Measurements from ENCODE around the gene PUM1. TPM values are rescaled to one million over a fixed set of nuclear protein-coding genes. Genes with fewer than 3 reads are reported as not detected.
A peak's percentile ranks its signal among the peaks of the same experiment; 100 is the strongest.
"Not testable (repeated sequence)": the region's sequence is repeated elsewhere in the genome, so short reads cannot be mapped to it uniquely, and the experiment has no call there.

PUM1 gene
- total RNA-seq = 71.1 TPM
- long read RNA-seq, full-length matches to known transcripts = 7 of 25 reads
- long read RNA-seq, partial matches to known transcripts = 6 of 25 reads
- long read RNA-seq, other reads (novel, unspliced or antisense) = 12 of 25 reads

- DNase-seq (ENCODE audit: missing footprints) (peak; percentile 99), ATAC-seq (peak; percentile 100)
- intact Hi-C loops (cut with DNase I) = loop anchor here (5.0 kb wide), 1 partner anchor 103 kb away; no protein-coding TSS in a partner anchor
Measured at GRCh38 chr1:31065310-31066217, at the start of gene PUM1. Gene PUM1 (minus strand): TSS chr1:31065717. CDS start chr1:31059566, 6,151 bp downstream.

- intact Hi-C loops (cut with DNase I) = no loop called here
- no peak for ATAC-seq
- no peak for DNase-seq (ENCODE audit: missing footprints)
Measured at GRCh38 chr1:31112266-31112935, 46.9 kb upstream of the PUM1 start.

GRCh38 chr1:31111290-31111951, 45.9 kb upstream of the PUM1 start:
- DNase-seq (ENCODE audit: missing footprints) = no peak
- intact Hi-C loops (cut with DNase I) = no loop called here
- ATAC-seq = peak; percentile 48

- no peak for DNase-seq (ENCODE audit: missing footprints)
- no peak for ATAC-seq
- intact Hi-C loops (cut with DNase I) = no loop called here
Measured at GRCh38 chr1:31110846-31111245, 45.3 kb upstream of the PUM1 start.

- ATAC-seq (no peak), DNase-seq (ENCODE audit: missing footprints) (no peak)
- intact Hi-C loops (cut with DNase I) = no loop called here
Measured at GRCh38 chr1:31108861-31109260, 43.3 kb upstream of the PUM1 start.

GRCh38 chr1:31105646-31106045, 40.1 kb upstream of the PUM1 start:
- ATAC-seq (no peak), DNase-seq (ENCODE audit: missing footprints) (no peak)
- intact Hi-C loops (cut with DNase I) = no loop called here

- intact Hi-C loops (cut with DNase I) = no loop called here
- no peak for DNase-seq (ENCODE audit: missing footprints)
- peak; percentile 78 for ATAC-seq
Measured at GRCh38 chr1:31102501-31102950, 37.0 kb upstream of the PUM1 start.

- DNase-seq (ENCODE audit: missing footprints) (no peak), ATAC-seq (no peak)
- intact Hi-C loops (cut with DNase I) = no loop called here
Measured at GRCh38 chr1:31101147-31101502, 35.6 kb upstream of the PUM1 start.

- ATAC-seq (no peak), DNase-seq (ENCODE audit: missing footprints) (no peak)
- intact Hi-C loops (cut with DNase I) = no loop called here
Measured at GRCh38 chr1:31099293-31100032, 33.9 kb upstream of the PUM1 start.

GRCh38 chr1:31095985-31096384, 30.5 kb upstream of the PUM1 start:
- ATAC-seq = no peak
- no peak for DNase-seq (ENCODE audit: missing footprints)
- intact Hi-C loops (cut with DNase I) = no loop called here

- ATAC-seq (no peak), DNase-seq (ENCODE audit: missing footprints) (no peak)
- intact Hi-C loops (cut with DNase I) = no loop called here
Measured at GRCh38 chr1:31095298-31095981, 29.9 kb upstream of the PUM1 start.

- intact Hi-C loops (cut with DNase I); ATAC-seq; DNase-seq (ENCODE audit: missing footprints): not testable (repeated sequence)
Measured at GRCh38 chr1:31088081-31088480, 22.6 kb upstream of the PUM1 start.

- DNase-seq (ENCODE audit: missing footprints) = no peak
- intact Hi-C loops (cut with DNase I) = no loop called here
- no peak for ATAC-seq
Measured at GRCh38 chr1:31084782-31085569, 19.5 kb upstream of the PUM1 start.

- ATAC-seq (no peak), DNase-seq (ENCODE audit: missing footprints) (no peak)
- intact Hi-C loops (cut with DNase I) = no loop called here
Measured at GRCh38 chr1:31082385-31082784, 16.9 kb upstream of the PUM1 start.

GRCh38 chr1:31073044-31073443, 7.5 kb upstream of the PUM1 start:
- intact Hi-C loops (cut with DNase I) = no loop called here
- ATAC-seq (no peak), DNase-seq (ENCODE audit: missing footprints) (no peak)

GRCh38 chr1:31072304-31072746, 6.8 kb upstream of the PUM1 start:
- DNase-seq (ENCODE audit: missing footprints) = no peak
- intact Hi-C loops (cut with DNase I) = no loop called here
- ATAC-seq = no peak

- ATAC-seq (no peak), DNase-seq (ENCODE audit: missing footprints) (no peak)
- intact Hi-C loops (cut with DNase I) = loop anchor here (5.0 kb wide), 1 partner anchor 107 kb away; no protein-coding TSS in a partner anchor
Measured at GRCh38 chr1:31069392-31069791, 3.9 kb upstream of the PUM1 start.
